PC-9 (cell line): Measurements from ENCODE around the gene FAM83G.

ENCODE experiments used
- EZH2 ChIP-seq: fragments of 200-600 bp; sonication (generic); IDR thresholded peaks from 2 replicates; pipeline ENCODE4 v1.8.0; 2017; ENCODE audit warnings: antibody characterized with exemption, low read depth
- TF ChIP-seq, protein P1 (sequence below): fragments of 200-600 bp; sonication (generic); conservative IDR thresholded peaks from 2 replicates; pipeline ENCODE4 v1.6.1; 2017; ENCODE audit warnings: mixed run types, antibody characterized with exemption, mild to moderate bottlenecking, moderate library complexity

DNA sequence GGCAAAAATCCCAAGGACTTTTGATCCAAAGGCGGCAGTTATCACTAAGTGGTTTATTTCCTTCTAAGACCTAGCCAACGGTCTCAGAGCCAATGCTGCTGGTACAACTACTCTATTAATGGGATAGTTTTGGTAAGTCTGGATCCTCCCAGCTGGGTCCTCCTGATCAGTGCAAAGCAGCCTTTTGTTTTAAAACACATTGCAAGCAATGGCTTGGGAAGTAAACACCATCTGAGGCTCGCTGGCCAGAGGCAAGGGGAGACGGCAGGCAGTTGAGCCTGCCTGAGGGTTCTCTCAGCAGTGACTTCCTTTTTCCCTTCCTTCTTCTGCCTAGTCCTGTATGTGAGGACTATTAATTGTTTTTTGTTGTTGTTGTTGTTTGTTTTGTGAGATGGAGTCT, 54.2 kb downstream of the FAM83G start:
- TF ChIP-seq, protein P1, sequence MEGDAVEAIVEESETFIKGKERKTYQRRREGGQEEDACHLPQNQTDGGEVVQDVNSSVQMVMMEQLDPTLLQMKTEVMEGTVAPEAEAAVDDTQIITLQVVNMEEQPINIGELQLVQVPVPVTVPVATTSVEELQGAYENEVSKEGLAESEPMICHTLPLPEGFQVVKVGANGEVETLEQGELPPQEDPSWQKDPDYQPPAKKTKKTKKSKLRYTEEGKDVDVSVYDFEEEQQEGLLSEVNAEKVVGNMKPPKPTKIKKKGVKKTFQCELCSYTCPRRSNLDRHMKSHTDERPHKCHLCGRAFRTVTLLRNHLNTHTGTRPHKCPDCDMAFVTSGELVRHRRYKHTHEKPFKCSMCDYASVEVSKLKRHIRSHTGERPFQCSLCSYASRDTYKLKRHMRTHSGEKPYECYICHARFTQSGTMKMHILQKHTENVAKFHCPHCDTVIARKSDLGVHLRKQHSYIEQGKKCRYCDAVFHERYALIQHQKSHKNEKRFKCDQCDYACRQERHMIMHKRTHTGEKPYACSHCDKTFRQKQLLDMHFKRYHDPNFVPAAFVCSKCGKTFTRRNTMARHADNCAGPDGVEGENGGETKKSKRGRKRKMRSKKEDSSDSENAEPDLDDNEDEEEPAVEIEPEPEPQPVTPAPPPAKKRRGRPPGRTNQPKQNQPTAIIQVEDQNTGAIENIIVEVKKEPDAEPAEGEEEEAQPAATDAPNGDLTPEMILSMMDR = no peak
- no peak for TF ChIP-seq EZH2
